NCI-H1417 (cell line): ENCODE measurements around the gene ADAMTS3.

Source experiments
- DNase-seq, 3 experiments: peaks; one replicate each; lab custom pipeline; 2025; lab: John Stamatoyannopoulos, UW

Gene ADAMTS3

DNA sequence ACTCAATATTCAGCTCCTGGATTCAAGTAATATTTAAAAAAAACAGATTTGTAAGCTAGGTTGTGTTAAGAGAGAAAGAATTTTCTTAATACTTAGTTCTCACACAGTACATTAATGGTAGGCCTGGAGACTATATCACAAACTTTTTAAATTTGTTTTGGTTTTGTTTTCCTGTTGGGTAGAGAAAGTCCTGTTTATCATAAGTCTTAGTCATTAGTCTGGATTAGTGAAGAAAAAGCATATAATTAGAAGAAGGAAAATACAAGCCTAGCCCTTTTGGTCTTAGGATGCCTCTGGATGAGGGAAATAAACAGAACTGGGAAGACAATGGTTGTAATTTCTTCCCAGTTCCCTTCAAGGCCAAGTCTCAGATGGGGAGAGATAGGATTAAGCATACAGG, 163.6 kb downstream of the ADAMTS3 start:
- DNase-seq = no peak

DNA sequence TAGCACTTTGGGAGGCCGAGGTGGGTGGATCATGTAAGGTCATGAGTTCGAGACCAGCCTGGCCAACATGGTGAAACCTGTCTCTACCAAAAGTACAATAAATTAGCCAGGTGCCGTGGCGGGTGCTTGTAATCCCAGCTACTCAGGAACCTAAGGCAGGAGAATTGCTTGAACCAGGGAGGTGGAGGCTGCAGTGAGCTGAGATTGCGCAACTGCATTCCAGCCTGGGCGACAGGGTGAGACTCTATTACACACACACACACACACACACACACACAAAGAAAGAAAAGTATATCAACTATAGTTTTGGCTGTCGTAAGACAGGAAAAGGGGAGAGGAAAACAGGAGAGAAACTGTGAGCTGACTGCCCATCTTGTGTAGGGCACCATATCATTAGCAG, 171.7 kb downstream of the ADAMTS3 start:
- DNase-seq = no peak

DNA sequence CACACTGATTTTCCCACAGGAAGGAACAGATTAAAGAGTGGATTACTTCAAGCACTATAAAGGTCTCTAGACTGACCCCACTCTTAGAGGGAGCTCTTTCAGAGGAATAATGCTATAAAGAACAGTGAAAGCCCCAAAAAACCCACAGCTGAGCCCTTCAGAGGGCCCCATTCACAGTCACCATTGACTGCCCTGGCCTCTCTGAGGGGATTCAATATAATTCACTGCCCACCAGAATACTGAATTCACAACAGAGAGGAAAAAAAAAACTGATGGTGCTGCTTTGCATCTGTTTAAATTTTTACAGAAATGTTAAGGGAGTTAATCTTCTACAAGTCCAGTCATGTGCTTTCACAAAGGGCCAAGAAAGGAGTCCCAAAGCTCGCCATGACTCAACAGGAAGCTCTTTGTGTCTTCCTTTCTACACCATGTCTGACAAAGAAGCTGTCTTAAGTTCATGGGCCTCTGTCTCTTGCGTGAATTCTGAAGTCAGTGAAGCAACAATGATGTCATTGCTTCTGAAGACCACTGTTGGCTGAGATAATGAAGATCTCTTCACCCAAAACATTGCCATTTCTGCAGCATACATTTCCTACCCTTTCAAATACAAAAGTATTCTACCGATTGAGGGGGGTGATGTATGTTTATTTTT, 174.9 kb downstream of the ADAMTS3 start:
- DNase-seq = no peak

DNA sequence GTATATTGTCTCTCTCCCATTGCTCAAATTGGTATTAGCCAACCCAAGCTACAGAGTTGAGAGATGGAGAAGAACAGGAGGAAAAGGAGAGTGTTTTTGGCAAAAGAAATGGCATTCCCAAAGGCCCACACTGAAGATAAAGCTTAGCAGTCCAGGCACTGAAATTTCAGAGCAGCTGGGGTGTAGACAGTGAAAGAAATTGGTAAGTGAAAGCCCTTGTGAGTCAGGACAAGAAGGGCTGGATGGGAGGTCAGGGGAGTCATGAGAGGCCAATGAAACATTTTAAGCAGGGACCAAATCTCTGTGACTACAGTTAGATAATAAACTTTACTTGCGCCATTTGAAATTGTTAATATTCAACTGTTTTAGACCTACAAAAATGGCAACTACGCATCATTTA, 177.7 kb downstream of the ADAMTS3 start:
- DNase-seq = no peak

DNA sequence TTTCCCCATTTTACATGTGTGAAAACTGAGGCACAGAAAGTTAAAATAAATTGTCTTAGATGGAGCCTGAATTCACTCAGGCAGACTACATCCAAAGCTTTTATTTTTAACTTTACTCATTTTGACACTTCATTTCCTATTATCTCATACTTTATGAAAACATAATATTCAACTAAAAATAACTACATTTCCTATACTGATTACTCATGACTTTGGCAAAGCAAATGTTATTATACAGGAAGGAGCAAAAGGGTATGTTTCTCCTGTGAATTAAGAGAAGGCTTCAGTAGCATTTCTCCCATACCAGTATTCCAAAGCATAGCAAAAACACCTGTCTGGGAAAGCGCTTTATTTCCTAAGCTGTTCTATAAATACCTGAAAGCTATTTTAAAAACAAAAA, 178.6 kb downstream of the ADAMTS3 start:
- no peak for DNase-seq

DNA sequence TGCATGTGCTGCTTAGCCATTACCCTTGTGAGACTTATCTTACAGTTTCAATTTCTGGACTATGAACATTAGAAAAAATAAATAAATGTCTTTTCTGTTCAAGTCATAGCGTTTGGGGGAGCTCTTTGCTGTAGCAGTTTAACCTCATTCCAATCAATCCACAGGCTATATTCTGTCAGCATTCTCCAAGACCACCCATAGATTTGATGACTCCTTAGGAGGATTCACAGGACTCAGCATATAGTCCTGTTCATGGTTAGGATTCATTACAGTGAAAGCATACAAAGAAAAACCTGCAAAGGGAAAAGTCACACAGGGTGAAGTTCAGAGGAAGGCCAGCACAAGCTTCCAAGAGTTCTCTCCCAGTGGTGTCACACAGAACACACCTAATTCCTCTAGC, 180.5 kb downstream of the ADAMTS3 start:
- no peak for DNase-seq

DNA sequence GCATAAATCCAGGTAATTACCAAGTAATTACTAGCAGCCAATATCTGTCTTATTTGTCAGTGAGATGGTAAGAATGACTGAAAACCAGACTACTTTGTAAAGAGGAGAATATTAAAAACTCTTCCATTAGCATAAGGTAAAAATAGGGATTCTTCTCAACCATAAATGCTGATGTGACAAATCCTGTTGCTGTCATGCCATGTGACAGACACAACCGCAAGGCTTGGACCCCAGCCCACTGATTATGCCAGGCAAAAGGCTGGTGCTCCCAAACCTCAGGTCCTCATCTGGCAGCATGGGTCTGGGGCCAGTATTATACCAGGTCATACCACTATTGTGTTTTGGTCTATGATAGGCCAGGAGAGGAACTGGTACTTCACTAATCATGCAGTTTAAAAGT, 181.1 kb downstream of the ADAMTS3 start:
- DNase-seq = no peak

DNA sequence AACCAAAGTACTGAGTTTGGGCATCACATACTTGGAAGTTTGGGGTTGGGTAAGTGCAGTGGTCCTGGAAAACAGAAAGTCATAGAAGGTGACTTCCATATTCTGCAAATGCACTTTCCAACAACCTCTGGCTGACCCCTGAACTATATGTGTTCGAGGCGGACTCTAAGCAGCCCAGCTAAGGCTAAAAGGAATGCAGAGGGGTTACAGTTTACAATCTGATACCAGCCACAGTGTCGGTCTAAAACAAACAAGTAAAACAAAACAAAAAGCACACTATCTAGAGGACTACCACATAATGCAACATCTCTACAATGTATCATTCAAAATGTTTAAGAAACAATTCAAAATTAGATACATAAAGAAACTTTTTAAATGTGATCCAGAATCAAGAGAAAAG, 185.6 kb downstream of the ADAMTS3 start:
- DNase-seq = no peak

DNA sequence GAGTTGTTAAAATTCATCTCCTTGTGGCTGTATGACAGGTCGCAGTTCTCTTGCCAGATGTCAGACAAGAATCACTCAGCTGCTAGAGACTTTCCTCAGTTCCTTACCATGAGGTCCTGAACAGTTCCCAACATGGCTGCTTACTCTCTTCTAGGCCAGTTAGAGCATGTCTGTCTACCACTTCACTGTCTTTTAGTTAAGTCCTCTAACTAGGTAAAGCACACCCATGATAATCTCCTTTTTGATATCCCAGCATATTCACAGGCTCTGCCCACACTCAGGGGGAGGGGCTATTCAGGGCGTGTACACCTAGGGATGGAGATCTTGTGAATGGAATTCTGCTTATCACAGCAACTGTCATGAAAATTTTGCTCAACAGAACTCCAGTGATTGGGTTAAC, 190.1 kb downstream of the ADAMTS3 start:
- DNase-seq = no peak

DNA sequence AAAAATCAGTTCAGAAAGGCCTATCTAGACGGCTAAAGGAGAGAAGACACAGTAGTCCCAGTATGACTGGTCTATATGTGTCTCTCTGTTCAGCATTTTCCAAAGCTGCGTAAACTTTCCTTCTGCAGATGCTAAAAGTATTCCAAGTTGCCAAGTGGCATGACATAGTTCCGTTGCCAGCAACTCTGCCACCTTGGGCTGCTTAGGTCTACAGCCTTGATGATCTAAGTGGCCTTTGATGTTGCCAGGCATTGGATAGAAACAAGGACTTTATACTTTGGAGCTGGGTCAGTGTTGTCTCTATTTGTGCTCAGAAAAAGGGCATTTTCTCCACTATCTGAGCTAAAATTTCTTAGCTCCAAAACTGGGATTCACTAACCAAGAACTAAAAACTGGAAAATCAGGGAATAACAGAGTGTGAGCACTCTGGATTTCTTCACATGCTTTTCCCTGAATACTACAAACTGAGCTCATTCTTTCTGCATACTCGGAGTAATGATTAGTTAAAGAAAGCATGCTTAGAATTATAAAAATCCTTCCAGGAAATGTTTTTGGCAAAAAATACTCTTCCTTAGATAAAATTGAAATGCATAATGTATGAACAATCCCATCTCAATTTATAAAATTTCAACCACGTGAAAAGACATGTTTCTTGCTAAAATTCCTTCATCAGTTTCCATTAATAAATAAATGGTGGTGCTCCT, 191.4 kb downstream of the ADAMTS3 start:
- DNase-seq = no peak

DNA sequence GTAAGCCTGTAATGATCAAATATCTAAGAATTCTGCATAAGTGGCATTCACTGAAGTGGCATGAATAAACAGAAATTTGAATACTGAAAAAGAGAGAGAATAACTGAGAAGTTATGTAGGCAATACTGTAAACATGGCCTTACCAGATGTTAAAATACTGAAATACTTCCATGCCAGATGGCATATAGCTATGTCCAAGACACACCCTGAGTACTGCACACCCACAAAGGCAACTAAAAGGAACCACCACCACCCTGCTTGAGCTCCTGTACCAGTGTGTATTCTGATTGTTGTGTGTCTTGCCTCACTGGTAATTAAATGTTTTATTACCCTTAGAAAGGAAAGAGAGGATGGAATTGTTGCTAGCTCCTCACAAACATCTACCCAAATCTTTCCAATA, 192.1 kb downstream of the ADAMTS3 start:
- no peak for DNase-seq

DNA sequence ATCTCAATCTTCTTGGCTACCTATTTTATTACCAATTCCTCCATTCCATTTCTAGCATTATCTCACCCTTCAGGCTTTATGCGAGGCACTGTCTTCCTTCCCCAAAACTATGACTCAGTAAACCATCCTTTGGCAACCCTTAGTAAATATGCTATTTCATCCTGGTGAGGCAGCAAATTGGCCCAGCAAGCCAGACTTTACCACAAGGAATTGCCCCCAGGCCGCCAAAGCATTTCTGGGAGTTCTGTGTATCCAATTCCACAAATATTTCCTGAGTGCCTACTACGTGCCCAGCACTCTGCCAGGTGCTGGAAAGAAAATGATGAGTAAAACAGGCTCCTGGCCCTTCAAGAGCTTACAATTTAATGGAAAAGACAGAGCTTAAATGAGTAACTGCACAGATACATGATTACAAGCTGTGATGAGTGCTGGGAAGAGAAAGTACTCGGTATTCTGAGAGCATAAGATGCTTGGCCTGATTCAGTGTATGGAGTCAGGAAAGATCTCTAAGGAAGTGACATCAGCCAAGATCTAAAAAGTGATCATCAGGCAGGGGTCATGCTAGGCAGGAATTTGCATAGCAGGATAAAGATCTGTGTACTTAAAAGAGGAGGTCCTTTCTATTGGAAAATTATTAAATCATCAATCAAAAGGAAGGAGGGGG, 193.8 kb downstream of the ADAMTS3 start:
- DNase-seq = no peak

DNA sequence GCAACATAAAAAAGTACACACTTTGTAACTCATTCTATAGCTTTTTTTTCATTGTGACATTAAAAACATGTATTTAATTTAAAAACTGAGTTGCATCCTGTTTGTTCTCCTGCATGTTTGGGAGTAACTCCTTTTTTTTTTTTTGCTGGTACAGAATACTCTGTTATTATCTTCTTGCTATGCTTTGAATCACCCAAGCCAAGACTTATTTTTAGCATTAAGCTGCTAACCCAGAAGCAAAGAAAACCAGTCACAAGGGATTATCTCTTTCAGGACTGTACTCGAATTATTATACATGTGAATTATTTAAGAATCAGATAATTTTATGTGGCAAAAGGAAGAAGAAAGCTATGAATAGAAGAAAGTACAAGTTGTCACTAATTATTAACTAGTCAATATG, 194.9 kb downstream of the ADAMTS3 start:
- DNase-seq = no peak

DNA sequence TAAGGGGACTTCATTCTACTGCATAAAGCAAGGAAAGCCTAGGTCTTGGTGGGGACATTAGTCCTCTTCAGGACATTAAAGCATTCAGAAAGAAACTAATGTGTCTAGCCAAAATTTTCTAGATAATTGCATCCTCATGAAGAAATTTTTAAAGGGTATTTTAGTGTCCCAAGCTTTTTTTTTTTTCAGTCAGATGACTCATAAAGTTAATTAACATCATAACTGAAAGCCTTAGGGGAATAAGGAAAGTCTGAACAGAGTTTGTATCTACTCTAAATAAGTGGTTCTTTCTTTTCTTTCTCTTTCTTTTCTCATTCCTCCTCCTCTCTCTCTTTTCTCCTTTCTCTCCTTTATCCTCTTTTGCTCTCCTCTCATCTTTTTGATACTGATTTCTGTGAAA, 202.4 kb downstream of the ADAMTS3 start:
- no peak for DNase-seq

DNA sequence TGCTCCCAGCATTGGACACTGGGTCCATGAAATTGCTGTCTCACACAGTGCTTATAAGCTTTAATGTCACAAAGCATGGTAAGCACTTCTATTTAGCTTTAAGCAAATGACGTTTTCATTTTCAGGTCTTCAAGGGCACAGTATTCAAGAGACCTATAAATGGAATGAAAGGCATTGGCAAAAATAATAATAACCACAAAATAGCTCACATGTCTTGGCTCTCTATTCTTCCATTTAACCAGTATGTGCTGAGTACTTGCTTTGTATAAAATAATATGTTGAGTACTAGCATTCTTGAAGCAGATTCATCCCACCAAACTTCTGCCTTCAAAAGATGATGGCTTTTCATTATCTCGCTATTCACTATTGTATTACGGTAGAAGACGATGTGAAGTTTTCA, 203.0 kb downstream of the ADAMTS3 start:
- DNase-seq = no peak

DNA sequence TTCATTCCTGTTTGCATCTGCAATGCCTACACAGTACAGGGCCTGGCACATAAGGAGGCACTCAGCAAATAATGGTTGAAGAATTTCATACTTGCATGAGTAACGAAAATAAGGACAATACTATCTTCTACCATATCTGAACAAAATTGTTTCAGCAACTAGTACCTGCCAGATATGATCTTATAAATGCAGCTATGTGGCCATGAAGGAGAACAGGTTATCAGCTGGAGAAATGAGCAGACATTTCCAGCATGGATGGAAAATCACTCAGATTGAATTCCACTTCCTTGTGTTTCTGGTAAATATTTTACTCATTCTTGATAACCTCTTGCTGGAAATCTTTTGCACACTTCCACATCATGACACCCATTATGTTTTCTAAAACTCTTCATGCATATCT, 204.0 kb downstream of the ADAMTS3 start:
- no peak for DNase-seq

DNA sequence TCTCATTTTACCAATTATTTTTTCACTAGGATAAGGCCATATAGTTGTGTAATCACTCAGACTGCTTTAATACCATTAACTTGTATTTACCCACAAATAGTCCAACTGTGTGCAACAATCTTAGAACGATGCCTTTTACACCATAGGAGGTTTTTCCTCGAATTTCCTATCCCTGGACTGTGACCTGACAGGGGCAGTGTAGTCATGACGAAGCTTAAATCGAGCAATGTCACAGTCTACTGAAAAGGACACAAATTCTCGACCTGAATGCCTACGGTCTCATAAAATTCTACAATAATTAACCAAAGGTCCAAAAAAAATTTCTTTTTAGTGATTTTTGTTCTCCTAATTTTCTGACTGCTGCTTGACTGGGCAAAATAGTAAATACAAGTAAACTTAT, 208.9 kb downstream of the ADAMTS3 start:
- no peak for DNase-seq

DNA sequence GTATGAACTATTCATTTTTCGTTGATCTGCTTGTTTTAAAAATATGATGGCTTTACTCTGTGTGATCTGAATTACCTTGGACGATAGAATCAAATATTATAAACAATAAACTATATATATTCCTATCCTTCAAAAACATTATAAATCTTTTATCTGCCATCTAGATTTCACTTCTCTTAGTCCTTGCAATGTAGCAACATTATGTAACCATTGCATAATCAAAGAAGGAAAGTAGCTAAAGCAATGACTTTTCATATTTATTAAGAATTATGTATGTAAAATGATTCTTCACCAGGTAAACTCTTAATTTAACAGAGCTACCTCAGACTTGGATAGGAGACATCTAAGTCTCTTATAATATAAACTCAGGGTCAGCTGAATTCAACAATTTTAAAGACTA, 210.5 kb downstream of the ADAMTS3 start:
- DNase-seq = no peak

DNA sequence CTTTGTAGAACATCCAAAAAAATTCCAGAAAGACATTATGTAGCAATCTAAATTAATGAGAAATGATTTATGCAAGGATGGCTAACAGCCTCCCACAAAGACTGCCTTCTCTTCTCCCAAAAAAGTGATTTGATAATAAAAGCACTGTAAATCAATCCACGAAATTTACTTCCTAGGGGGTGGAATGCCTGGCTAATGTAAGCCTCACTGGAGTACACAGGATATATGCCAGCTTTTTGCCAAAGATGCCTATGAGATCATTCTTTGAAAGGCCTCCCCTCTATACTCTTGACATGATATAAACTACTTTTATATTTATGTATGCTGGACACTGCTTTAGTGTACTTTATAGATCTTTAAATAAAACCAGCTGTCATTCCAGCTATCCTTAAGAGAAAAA, 211.1 kb downstream of the ADAMTS3 start:
- DNase-seq = no peak

DNA sequence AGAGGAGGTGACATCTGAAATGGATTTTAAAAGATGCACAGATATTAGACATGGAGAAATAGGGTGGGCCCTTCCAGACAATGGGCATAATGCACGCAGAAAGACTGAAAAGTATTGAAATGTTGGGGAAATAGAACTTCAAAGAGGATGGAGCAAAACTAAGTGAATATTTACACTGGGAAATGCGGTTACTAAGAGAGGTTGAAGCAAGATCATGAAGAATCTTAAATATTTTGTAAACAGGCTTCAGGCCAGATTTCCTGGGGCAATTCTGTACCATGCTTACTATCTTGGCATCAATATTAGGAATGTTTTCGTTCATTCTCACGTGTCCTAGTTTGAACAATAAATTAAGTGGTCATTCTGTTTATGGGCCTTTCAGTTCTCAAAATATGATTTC, 216.3 kb downstream of the ADAMTS3 start:
- no peak for DNase-seq

DNA sequence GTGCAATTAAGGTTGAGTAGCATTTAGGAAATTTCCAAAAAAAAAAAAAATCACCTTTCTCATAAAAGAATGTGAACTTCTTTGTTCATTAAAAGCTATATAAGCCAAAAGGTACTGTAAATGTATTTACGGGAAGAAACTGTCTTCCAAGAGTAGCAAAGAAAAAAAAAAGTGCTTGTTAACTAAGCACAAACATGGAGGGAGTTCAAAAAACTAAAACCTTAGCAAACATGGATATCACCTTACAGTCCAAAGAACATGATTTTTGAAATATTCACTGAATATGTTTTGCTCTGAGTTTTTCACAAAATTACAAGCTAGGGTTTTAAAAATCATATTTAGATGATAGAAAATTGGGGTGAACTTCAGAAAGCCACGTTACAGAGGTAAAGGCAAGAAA, 217.5 kb downstream of the ADAMTS3 start:
- no peak for DNase-seq

DNA sequence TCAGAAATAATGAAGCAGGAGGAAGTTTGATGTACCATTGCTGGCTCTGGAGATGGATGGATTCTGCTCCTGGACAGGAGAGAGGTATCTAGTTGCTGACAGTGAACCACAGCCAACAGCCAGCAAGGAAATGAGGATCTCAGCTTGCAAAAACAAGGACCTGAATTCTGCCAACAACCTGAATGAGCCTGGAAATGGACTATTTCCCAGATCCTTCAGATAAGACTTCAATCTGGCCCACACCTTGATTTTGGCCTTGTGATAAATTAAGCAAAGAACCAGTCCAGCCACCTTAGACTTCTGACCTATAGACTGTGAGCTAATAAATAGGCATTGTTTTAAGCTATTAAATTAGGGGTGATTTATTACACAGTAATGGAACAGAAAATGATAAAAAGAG, 220.3 kb downstream of the ADAMTS3 start:
- no peak for DNase-seq

DNA sequence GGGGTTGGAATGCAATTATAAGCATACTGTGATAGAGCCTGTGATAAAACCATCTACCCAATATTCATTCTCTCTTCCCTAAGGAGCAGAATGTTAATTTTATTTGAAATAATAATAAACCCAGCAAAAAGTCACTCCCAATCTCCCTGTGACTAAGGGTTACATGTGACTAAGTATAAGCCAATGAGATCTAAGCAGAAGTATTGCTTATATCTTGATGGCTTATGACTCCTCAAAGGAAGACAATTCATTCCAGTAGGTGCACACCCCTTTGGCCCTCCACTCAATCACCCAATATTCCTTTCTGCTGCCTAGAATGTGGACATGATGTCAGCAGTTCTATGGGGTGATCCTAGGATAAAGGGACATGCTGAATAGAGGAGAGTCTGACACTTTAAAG, 224.6 kb downstream of the ADAMTS3 start:
- no peak for DNase-seq

DNA sequence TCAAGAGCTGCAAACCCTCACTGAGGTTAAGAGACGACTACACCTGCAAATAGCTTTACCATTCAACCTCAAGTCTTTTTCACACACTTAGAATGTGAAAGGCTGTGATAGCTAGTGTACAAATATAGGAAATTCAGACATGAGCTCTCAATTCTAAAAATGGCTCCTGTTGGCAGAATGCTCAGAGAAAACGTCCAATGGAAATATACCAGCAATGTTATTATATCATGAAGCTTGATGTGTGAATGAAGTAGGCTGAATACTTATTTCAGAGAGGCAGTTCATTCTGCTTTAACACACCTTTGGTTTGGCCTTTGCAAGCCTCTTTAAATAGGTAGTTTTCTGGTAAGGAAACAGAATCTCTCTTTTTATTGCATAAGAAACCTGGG, 227.6 kb downstream of the ADAMTS3 start:
- no peak for DNase-seq
